NCI-H2171 (cell line): ENCODE data around the gene TMEM134.

Experiments
- DNase-seq: peaks from one replicate; lab custom pipeline; 2025; lab: John Stamatoyannopoulos, UW

TMEM134 gene

DNA sequence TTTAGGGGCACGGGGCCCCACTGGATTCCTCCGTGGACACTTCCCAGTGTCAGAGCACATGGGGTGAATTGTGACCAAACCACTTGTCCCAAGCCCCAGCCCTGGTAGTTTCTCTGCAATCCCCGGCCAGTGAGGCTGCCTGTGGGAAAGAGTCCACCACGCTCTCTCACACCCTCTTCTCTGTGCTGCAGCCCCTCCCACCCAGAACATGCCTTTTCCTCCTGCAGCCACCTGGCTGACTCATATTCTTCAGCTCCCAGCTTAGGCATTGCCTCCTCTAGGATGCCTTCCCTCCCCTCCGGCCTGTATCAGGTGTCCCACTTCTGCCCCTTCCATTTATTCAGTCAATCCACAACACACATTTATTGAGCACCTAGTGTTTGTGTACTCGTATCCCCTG is 46.2 kb downstream of the TMEM134 start:
- DNase-seq = no peak

DNA sequence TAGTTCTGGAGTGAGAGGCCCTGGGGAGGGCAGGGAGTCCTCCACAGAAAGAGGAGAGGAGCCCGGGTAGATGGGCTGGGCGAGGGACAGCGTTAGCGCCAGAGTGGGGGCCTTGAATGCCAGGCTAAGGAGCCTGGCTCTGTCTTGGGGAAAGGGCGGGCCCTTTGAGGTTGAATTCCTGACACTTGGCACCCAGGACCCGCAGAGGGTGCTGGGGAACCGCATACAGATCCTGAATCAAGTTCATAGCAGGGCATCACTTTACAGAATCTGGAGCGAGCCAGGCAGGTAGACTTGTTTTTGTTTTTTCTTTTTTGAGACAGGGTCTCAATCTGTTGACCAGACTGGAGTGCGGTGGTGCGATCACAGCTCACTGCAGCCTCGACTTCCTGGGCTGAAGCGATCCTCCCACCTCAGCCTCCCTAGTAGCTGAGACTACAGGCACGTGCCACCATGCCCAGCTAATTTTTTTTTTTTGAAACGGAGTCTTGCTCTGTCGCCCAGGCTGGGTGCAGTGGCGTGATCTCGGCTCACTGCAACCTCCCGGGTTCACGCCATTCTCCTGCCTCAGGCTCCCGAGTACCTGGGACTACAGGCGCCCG is 47.5 kb downstream of the TMEM134 start:
- DNase-seq = no peak

DNA sequence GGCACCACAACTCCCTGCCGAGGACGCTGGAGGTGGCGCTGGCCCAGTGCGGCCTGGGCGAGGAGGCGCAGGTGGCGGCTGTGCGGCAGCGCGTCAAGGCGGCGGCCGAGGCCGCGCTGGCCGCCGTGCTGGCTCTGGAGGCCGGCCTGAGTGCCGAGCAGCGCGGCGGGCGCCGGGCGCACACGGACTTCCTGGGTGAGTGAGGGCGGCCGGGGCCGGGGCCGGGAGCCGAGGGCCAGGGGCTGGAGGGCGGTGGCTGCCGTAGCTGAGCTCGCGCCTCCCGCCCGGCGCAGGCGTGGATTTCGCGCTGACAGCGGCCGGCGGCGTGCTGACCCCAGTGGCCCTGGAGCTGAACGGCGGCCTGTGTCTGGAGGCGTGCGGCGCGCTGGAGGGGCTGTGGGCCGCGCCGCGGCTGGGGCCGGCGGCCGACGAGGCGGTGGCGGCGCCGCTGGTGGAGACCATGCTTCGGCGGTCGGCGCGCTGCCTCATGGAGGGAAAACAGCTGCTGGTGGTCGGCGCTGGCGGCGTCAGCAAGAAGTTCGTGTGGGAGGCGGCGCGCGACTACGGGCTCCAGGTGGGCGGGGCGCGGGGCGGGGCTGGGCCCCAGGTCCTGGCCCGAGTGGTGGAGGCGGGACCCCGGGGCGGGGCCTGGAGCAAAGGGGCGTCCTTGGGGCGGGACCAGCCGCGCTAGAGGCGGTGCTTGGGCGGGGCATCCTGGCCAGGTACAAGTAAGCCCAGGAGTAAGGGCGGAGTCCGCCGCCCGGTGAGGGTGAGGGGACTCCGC is 48.2 kb downstream of the TMEM134 start:
- peak; percentile 94 for DNase-seq

DNA sequence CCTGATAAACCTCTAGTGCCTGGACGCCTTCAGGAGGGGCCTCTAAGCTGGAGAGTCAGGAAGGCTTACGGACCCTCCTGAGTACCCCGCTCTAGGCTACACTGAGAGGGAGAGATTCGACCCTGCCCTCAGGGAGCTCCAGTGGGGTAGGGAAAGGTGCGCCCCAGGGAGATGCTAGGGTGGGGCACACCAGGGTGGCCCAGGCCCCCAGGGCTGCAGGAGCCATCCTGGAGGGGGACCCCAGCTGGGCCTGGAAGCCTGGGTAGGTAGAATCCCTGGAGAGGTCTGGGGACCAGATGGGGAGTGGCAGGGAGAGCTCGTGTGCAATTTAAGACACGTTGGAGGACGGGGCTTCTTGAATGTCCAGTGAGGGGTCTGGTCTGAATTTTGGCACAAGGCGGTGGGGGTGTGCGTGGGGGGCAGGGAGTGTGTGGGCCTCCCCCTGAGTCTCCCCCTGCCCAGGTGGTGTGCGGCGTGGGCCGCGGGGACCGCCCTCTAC is 48.9 kb downstream of the TMEM134 start:
- no peak for DNase-seq

DNA sequence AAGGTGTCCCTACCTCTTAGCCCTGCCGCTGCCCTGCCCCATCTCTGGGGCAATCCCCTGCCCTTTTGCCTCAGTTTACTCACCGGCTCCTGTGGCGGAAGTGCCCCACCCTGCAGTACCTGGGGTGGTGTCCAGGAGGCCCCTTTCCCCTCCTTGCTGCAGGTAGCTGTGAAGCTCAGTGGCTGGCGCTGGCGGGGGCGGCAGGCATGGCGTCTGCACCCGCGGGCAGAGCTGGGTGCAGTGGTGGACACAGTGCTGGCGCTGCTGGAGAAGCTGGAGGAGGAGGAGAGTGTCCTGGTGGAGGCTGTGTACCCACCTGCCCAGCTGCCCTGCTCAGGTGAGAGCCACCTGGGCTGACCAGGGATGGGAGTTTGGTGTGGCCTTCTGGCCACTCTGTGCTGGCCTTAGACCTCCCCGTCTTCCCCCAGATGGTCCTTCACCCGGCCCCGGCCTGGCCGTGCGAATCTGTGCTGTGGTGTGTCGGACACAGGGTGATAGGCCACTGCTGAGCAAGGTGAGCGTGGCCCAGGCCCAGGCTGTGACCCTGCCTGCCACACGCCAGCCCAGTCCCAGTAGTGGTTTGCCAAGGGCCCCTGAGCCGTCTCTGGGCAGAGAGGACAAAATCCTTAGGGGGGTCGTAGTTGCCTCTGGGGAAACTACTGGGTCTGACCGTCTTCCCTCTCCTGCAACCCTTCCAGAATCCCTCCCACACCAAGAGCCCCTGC is 49.6 kb downstream of the TMEM134 start:
- DNase-seq = no peak

DNA sequence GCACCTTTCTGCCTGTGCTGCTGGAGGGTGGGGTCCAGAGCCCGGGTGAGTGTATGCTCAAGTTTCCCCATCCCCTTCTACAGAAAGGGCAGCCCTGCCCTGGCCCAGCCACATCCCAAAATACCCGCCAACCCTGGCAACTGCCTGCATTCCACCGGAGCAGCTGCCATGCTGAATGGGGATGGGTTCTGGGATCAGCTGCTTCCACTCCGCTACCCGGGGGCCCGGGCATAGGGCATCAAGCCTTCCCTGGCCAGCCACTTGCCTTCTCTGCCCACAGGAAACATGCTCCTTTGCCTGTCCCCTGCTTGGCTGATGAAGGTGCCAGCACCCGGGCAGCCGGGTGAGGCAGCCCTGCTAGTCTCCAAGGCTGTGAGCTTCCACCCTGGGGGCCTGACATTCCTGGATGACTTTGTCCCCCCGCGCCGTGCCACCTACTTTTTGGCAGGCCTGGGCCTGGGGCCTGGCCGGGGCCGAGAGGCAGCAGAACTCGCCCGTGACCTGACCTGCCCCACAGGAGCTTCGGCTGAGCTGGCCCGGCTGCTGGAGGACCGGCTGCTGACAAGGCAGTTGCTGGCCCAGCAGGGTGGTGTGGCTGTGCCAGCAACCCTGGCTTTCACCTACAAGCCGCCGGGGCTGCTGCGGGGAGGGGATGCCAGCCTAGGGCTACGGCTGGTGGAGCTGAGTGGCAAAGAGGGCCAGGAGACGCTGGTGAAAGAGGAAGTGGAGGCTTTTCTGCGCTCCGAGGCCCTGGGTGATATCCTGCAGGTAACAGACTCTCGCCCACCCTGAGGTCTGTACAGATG is 50.4 kb downstream of the TMEM134 start:
- DNase-seq = no peak

DNA sequence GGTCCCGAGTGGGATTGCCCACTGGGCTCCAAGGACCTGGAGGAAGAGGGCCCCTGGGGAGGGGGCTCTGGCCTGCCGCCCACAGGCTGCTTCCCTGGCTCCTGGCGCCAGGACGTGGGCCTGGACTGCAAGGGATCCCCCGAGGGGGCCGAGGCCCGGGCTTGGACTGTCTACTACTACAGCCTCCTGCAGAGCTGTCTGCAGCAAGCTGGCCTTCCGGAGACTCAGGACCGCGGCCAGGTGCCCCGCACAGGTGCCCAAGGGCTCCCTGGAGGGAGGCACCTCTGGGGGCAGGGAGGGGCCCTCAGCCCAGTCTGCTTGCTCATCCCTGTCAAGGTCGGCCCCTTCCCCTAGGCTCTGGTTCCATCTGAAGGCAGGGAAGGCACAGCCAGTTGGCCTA is 51.6 kb downstream of the TMEM134 start:
- no peak for DNase-seq

DNA sequence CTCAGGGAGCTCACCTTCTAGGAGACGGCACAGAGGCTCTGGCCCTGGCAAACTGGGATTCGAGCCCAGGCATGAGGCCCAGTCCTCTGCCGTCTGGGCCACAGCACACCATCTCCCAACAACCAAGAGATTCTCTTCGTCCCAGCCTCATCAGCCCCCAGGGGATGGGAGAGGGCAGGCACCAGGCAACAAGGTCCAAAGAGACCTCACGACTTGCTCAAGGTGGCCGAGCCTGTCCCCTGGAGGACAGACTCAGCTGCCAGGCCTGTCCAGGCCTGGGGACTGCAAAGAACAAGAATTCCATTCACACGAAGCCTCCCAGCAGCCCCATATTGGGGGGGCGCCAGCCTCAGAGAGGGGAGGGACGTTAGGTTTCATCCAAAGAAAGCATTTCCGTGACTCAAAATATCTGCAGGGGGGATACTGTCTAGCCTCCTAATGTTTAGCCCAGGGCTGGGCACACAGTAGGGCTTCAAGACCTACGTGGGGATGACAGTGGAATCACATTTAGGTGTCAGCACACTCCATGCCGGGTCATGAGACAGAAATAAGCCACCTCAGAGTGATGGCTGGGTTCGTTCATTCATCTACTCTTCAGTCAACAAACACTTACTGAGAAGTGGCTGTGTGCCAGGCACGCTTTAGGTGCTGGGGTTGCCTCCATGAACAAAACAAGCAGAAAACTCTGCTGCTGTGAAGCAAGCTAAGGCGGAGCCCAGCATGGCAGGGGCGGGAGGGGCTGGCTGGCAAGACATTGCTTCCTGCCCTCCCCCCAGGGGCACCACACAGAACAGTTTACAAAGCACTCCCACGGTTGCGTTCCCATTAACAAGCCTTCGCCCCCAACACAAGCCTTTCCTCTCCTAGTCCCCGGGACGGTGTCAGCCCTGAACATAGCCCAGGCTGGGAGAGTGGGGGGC is 52.4 kb downstream of the TMEM134 start:
- no peak for DNase-seq

DNA sequence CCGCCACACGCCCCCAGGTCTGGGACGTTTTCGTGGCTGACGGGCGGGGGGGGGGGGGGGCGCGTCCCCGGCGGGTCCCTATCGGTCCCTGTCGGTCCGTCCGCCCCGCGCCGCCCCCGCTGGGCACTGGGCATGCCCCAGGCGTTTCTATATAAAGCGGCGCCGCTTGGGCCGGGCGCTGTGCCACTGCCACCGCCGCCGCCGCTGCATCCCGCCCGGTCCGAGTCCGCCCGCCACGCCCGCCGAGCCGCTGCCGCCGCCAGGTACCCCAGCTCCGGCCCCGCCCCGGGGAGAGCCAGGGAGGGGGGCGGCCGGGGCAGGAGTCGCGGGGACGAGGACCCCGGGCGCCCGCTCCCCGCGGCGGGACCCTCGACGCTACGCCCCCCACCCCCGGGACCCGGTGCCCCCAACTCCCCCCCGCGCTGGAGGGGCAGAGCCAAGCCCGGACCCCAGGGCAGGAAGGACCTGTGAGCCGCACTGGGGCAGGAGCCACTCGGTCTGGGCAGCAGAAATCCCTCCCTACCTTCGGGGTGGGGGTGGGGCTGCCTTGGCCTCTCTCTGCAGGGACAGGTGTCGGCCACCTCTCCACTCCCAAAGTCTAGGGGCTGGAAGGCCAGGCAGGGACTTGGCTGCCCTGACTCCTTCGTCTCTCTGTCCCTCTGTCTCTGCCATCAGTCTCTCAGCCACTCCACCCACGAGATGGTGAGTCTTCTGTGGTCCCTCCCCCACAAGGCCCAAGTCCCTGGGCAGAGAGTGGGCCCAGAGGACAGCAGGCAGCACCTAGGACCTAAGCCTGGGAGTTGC is 53.3 kb downstream of the TMEM134 start, which contains the start of gene CARNS1:
CARNS1 (plus strand) TSS at position 178 of the 804 bp plus-strand sequence; CDS start at position 700, 522 bp downstream.
- no peak for DNase-seq

DNA sequence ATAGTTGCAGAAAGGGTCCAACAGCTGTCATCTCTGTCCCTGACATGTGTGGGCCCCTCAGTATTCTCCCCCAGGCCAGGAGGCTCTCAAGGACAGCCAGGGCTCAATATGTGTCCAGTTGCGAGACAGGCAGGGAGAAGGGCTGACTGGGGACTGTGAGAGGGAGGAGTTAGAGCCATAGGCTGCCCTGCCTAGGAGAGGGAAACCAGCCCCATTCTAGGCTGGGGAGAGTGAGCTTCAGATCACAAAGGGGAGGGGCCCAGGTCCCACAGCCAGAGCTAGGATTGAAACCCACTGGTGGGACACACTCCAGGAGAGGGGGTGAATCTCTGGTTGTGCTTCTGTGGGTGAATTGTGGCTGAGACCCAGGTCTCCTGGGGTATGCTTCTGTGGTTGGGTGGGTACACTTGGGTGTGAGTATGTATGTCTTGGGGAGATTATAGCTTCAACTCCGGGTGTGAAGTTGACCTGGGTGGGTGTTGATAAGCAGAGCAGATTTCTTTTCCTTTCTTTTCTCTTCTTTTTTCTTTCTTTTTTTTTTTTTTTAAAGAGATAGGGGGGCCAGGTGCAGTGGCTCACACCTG is 55.7 kb downstream of the TMEM134 start:
- no peak for DNase-seq

DNA sequence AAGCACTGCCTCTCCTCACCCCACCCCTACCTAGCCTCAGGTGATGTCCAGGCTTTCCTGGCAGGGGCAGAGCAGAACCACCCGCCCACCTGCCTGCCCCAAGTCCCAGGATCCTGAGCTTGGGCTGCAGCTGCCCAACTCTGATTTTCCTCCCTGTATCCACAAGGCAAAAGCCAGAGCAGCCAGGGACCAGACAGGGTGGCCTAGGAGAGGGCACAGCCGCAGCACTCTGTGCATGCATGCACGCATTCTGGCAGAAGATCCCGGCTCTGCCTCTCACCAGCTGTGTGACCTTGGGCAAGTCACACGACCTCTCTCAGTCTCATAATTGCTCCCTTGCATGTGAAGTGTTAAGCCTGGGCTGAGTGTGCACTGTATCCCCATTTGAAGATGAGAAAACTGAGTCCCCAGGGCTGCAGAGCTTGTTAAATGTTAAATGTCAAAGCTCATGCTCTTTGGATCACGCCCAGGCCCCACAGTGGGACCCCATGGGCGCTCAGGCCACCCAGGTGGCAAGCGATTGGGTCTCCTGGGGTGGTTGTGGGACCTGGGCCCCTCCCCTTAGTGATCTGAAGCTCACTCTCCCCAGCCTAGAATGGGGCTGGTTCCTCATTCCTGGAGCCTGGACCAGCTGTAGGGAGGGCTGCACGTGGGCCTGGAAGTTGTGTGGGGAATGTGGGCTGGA is 56.4 kb downstream of the TMEM134 start:
- DNase-seq = no peak

DNA sequence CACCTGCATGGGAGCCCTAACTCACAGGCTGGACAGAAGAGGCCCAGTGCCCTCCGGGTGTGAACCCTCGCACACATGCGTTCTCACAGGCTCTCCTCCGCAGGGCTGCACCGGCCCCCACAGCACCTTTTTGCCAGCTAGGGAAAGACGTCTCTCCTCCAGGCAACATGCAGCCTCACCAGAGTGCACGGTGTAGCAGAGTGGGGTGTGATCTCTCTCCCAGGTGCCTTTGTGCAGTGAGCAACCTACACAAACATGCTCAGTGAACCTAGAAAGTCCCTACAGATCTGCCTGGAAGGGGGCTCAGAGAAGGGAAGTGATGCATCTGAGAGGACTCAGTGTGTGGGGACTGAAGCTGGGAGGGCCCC is 57.3 kb downstream of the TMEM134 start:
- no peak for DNase-seq
